HL-60/S4 (cell line): ENCODE measurements around the gene RCL1.

Source experiments
- in situ Hi-C: fragments of 300-500 bp; cut with MboI; formaldehyde crosslinking; loops from 2 replicates; pipeline ENCODE4 v1.14.3; 2022; ENCODE audit warnings: low sequenced_read_pairs

RCL1 gene

DNA sequence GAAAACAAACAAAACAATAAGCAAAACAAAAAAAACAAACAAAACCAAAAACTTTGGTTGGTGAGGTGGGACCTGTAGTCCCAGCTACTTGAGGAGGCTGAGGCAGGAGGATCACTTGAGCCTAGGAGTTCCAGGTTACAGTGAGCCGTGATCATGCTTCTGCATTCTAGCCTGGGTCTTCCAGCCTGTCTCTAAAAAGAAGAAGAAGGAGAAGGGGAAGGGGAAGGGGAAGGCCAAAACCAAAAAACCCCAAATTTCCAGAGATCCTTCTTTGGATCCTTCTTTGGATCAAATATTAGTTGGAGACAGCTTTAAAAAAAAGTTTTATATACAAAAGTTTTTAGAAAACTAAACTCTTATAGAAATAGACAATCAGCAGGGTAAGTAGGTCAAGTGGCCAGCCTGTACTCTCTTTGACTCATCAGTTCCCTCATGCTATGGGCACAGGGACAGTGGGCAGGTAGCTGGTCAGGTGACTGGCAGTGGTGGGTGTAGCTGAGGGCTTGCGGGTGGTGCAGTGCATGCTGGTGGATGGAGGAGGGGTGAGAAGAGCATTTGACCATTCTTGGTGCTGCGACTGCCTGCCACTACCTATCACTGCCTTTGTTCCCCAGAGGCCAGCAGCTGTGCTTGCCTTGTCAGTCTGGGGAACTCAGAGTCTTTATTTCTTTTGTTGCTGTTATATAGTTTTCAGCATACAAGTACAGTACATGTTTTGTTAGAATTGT lies 12.6 kb downstream of the RCL1 start:
- in situ Hi-C loops: no loop called here

DNA sequence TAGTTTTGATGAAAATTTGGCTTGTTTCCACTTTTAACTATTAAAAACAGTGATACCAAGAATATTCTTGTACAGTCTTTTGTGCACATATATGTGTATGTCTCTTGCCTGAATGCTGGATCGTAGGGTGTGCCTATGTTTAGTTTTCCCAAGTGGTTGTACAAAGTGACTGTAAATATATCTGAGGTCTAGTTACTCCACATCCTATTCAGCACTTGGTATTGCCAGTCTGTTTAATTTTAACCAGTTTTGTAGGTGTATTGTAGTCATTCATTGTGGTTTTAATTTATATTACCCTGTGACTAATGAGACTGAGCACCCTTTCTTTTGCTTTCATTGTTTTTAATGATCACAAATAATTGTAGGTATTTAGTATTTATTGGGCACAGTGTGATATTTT lies 17.8 kb downstream of the RCL1 start:
- in situ Hi-C loops: no loop called here

DNA sequence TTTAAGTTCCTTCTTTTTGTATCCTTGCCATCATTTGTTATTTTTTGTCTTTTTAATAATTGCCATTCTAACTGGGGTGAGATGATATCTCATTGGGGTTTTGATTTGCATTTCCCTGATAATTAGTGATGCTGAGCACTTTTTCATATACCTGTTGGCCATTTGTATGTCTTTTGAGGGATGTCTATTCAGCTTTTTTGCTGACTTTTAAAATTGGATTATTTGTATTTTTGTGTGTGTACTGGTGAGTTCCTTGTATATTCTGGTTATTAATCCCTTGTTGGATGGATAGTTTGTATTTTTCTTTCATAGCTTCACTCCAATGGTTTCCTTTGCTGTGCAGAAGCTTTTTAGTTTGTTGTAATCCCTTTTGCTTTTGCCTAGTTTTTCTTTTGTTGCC lies 19.1 kb downstream of the RCL1 start:
- in situ Hi-C loops: no loop called here

DNA sequence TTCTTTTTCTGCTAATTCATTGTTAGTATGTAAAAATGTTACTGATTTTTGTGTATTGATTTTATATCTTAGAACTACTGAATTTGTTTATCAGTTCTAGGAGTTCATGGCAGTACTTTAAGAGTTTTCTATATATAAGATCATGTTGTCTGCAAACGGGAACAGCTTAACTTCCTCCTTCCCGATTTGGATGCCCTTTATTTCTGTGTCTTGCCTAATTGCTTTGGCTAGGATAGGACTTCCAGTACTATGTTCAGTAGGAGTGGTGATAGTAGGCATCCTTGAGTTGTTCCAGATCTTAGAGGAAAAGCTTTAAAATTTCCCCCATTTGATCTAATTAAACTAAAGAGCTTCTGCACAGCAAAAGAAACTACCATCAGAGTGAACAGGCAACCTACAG lies 20.1 kb downstream of the RCL1 start:
- in situ Hi-C loops: no loop called here

DNA sequence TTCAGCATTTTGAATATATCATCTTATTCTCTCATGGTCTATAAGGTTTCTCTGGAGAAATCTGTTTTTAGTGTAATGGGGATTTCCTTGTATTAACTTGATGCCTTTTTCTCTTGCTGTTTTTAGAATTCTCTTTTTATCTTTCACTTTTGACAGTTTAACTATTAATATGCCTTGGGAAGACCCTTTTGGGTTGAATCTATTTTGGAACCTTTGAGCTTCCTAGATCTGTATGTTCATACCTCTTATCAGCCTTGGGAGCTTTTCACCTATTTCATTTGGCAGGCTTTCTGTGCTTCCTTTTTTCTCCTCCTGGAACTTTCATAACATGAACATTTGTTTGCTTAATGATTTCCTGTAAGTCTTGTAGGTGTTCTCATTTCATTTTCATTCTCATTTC lies 22.2 kb downstream of the RCL1 start:
- in situ Hi-C loops: no loop called here

DNA sequence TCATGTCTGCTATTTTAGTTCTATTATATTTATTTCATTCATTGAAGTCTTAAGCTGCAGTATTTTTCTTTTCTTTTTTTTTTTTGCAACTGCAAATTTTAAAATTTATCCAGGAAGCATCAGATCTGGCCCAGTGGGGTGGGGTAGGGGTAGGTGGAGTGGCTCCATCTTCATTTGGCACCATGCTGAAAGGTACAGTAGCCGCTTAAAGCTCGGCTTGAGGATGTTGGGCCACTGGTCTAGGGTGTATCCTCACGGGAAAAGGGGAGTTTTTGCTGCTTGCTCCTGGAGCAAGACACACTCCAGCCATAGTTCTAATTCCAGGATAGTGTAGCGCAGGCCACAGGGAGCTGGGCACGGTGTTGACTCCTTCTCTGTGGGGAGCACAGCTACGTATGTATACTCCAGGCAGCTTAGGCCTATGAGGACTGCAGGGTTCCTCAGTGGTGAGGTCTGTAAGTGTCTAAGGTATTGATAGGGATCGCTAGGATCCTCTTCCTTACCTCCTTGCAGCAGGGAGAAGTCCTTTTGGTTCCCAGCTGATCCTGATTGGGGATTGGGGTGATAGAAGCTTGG lies 22.7 kb downstream of the RCL1 start:
- in situ Hi-C loops: no loop called here

DNA sequence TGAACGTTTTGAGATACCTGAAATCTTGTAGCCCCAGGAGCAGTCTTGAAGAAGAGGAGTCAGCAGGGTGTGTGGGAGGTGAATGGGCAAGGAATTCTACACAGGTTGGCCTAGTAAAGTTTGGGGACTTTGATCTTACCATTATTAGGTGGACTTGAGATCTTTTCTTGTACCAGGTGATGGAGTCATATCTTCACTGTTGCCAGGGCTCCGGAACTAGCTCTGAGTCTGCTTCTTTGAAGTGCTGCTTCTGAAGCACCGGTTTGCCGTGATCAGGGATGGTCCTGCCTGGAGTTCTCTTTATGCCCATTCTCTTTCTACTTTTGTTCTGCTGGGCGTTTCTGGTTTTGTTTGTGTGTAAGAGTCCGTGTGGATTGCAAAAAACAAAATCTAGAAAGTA lies 27.4 kb downstream of the RCL1 start:
- in situ Hi-C loops: no loop called here

DNA sequence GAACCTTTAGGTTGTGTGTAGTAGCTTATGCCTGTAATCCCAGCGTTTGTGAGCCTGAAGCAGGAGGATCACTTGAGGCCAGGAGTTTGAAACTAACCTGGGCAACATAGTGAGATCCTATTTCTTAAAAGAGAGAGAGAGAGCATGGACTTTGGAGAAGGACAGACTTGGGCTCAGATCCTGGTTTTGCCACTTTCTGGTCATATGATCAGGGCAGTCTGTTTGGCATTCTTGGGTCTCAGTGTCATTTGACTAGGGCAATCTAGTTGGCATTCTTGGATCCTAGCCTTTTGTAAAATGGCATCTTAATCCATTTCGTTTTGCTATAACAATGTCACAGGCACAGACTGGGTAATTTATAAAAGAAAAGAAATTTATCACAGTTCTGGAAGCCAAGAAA lies 28.4 kb downstream of the RCL1 start:
- in situ Hi-C loops: no loop called here

DNA sequence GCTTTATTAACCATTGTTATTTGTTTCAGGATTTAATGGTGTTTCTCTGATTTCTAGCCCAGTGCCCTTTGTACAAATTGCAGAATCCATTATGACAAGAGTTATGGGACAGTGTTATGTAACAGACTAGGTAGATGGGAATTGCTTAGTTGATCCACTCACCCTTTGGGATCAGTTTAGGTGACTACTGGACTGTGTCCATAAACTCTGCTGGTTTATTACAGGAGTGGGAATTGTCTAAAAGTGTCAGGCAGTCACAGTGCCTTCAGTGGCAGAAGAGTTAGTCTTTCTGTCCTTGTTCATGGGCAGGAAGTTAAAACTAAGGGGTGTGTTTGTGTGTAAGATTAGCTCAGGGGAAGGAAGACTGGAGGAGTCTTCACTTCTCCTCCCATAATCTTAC lies 29.3 kb downstream of the RCL1 start:
- in situ Hi-C loops: no loop called here

DNA sequence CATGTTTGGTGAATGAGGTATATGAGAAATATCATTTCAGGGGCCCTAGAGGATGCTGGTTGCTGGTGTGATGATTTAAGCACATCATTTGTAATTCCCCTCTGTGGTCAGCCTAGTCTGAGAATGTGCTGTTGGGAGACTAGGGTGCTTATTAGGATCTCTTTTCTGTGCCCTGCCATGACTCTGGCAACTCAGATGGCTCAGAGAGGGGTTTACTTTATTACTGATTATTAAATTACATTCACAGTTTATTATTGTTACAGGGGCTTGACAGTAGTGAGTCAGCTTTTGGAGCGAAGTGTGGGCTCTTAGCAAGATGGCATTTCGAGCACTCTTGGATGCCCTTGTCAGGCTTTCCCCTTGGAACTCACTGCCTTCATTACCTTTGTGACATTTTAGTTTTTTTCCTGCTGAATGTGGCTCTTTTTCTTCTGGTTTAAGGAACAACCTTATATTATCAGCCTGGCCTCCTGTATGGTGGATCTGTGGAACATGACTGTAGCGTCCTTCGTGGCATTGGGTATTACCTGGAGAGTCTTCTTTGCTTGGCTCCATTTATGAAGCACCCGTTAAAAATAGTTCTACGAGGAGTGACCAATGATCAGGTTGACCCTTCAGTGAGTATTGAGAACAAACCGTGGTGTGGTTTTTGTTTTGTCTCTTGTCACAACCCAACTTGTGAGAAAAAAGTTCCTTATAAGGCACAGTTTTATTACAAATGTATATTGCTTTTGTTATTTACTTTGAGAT lies 33.8 kb downstream of the RCL1 start:
- in situ Hi-C loops: no loop called here

DNA sequence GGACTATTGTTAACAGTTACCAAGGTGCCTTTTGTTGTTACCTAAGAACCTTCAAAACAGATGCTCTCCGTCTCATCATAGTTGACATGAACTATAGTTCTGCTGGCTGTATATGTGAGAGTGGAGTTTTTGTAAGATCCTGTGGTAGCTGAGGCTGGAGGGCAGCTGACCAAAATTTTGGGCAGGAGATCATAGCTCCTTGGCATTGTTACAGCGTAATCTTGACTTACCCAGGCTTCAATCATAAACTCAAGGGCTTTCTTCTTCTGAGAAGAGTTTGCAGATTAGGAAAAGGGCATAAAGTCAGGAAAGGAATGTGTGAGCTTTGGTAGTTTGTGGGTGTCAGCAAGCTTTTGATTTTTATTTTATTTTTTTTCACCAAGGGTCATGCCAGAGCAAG lies 34.5 kb downstream of the RCL1 start:
- in situ Hi-C loops: no loop called here

DNA sequence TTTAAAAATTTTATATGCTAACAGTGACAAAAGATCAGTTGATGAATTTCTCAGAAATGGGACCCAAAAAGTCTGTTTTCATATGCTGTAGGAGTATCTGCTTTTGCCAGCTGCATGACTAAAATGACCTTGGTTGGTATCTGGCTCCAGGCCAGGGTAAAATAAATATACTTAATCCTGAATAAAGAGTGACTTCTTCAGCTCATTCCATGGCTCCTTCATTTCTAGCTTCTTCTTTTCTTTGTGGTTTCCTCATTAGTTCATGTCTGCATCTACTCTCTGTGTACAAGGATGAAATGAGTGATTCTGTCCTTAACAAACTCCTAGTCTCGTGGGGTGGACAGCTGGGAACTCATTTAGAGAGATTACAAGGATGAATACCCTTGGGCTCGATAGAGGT lies 36.0 kb downstream of the RCL1 start:
- in situ Hi-C loops: no loop called here

DNA sequence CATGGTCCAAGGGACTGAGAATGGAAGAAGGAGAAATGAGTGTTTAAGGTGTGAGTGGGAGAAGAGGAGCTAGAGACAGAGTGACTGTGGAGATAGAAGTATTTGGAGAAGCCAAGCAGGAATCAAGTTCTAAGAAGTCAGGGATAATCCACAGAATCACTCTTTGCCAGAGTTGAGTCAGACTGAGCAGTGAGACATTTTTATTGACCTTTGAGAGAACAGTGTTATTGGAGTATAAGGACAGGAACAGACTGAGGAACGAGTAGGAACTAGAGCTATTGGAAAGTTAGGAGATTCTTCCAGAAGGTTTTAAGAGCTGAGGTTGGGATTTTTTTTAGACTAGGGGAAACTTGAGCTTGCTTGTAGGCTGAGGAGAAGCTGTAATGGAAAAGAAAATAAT lies 37.2 kb downstream of the RCL1 start:
- in situ Hi-C loops: no loop called here

DNA sequence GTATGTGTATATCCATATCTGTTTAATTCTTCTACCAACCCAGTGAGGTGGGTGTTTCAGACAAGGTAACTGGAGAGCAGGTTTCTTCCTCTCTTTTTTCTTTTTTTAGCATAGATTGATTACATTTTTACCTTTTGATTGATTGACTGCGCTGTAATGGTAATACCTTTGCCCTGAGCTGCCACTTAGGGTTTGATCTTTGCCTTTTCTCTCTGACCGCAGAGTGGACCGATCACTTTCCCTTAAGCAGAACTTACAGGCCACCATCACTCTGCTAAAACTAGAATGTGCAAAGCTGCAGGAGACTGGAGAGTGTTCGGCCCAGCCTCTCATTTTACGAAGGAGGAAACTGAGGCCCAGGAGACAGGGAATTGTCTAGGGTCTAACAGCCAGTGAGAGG lies 38.0 kb downstream of the RCL1 start:
- in situ Hi-C loops: no loop called here

DNA sequence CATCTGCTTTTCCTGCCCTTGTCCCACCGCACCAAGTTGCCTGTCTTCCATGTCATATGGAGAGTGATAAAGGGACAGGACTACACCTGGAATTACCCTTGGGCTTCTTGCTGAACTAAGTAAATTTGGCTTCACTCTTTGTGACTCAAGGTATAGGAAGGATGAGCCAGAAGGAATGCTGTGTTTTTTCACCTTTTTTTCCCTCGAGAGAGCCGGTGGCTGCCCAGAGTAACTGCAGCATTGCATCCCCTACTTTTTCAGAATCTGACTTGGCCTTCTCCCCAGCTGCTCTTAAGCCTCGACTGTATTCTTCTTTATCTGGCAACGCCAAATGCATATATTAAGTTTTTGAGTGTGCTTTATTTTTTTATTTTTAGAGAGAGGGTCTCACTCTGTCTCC lies 38.4 kb downstream of the RCL1 start:
- in situ Hi-C loops: no loop called here

DNA sequence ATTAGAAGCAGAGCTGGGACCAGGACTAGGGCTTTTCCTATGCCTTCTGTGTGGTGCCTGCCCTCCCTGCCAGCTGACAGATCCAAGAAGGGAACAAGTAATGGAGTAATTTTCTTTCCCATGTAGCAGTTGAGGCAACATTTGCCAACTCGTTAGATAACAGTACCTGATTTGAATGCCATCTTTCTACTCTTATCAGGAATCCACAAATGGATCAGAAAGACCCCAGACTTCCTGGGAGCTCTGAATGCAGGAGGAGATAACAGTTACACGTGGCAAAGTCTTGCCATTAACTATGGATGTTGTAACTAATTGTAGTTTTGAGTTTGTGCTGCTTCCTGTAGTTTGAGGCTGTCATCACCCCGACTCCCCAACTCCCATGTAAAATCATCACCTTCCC lies 39.2 kb downstream of the RCL1 start:
- in situ Hi-C loops: no loop called here

DNA sequence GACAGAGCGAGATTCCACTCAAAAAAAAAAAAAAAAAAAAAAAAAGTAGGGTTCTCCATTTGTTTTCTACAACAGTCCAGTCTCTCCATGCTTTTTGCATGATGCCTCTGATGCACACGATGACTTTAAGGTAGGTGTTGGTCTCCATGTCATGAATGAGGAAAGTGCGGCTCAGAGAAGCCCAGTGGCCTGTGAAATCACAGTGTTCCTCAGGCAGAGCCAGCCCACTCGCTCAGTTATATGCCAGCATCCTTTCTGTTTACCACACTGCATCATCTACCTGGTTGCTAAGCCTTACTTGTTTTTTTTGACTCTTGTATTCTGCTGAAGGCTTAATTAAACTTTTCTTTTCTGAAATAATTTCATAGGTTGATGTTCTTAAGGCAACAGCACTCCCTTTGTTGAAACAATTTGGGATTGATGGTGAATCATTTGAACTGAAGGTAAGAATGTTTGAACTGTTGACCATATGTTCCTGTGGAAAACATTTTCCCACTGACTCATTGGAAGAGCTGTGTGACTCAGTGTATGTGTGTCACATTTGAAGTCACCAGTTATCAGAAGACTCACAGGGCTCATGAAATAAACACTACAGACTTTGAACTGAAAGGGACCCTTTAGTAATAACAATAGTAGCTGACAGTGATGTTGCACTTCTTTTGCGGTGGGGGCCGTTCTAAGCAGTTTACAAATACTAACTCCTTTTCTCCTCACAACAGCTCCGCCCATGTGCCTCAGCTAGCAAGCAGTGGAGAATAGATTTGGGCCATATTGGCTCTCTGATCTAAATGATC lies 40.2 kb downstream of the RCL1 start:
- in situ Hi-C loops: no loop called here

DNA sequence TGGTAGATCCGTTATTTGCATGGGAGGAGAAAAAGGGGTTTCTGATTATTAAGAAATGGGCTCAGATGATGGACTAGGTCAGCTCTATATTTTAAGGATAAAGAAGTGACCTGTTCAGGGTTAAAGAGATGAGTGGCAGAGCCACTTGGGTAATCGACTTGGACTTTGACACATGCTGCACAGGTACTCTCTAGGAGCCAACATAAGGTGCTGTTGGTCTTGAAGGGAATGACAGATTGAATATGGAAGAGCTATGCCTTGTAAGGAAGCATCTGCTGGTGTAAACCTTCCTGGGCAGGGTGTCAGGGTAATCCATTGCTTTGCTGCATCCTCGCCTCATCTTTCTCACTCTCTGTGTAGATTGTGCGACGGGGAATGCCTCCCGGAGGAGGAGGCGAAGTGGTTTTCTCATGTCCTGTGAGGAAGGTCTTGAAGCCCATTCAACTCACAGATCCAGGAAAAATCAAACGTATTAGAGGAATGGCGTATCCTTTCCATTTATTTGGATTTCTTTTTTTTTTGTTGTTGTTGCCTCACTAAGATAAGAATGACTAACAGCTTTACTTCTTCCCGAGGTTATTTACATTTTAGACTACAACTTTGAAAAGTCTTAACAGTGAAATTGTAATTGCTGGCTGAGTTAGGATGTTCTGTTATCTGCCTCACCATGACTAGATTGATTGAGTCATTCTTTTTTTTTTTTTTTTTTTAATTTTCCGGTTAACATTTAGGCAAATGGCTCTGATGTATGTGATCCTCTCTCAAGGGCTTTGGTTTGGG lies 41.2 kb downstream of the RCL1 start:
- in situ Hi-C loops: no loop called here

DNA sequence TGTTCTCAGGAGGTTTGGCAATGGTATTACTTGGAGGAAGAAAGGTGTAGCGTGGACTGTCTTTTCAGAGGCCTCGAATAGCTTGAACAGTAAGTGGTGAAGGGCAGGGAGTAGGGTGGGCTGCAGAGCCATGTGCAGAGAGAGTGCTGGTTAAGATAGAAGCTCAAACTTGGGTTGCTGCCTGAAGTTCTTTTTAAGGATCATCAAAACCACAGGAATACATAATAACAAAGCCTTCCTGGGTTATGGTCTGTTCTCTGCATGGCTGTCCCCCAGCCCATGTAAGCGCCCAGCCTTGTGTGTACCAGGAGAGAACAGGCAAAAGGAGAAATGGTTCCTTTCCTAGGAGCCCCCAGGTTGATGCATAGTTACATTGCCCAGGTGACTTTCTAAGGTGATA lies 43.9 kb downstream of the RCL1 start:
- in situ Hi-C loops: no loop called here

DNA sequence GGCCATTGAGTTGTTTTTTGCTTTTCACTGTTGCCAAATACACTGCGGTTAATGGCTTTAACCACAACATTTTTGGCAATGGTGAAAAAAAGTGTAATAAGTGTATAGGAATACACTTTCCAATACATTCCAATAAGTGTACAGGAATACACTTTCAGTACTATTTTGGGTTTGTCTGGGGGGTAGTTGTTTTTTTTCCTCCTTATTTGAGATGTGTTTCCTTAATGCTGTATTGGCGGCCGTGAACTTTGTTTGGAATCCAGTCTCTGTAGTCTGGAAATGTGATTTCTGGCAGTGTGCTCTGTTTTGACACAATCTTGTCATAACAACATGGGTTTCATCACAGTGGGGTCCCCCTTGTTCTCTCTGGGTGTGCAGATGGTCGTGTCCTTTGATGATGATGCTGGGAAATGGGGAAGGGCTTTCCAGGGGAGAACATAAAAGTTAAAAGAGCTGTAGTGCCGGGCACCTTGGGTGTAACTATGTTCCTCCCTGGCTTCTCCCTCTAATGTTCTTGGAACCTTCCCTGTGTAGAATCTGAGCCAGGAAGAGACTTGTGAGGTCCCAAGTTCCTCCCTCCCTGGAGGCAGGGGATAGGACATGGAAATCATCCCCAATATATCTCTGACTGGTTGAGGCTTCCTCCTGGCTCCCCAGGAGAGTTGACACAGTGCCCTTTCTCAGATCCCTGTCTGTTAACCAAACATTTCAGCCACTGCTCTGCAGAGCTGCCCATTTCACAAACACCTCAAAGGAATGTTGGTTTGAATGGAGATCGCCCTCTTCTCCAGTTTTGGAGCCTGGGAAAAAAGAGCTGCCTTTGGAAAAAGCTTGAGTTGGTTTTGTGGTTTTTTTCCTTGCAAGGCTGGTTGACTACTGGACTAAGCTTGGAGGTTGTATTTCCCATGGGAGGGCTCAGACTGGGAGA lies 44.8 kb downstream of the RCL1 start:
- in situ Hi-C loops: no loop called here
